ENCODE data around the gene VLDLR. TPM values are rescaled to one million over a fixed set of nuclear protein-coding genes. Genes with fewer than 3 reads are reported as not detected.

VLDLR gene
- total and polyA plus RNA-seq, 12 donors: 7.7 to 54.1 (median 32.7) TPM

DNA sequence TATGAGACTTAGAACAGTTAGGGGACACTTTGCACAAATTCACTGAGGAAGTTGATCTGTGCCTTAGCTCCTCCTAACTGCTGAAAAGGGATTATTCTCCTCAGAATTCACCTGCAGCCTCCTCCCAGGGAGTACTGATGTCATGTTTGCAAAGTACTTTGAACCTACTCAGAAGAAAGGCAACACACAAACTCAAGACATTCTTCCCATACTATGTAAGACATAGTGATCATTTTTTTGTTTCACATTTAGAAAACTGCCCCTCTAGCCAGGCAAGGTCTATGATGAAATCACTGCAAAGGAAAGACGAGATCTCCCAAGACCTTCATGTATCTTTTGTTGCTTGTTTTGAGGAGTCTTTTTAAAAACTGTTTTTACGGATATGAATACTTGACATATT is 10.6 kb upstream of the VLDLR start:
- Histone ChIP-seq H3K9me3 (replicated peaks in 1 of 3) (no peaks in the 10 kb centered on the region), H3K27me3 (no peaks in the 10 kb centered on the region), H3K36me3 (replicated peaks in 1 of 2) (no peaks in the 10 kb centered on the region), H3K4me1 (replicated peaks in 1 of 2) (no peaks in the 10 kb centered on the region), H3K4me3 (no peak overlapping the region), H3K27ac (no peak overlapping the region)
- no peak for DNase-seq
- WGBS, 4 donors: 85 to 91% (median 86%) methylated on average over 2 of the region's 2 CpGs
- intact Hi-C loops (cut with DNase I): loop anchor here in 1 of 2 donors (10.0 kb wide), 1 partner anchor 116 kb away; no protein-coding TSS in a partner anchor
- no peak for TF ChIP-seq POLR2A (IDR thresholded peaks at IDR 0.05)
- TF ChIP-seq CTCF (IDR thresholded peaks at IDR 0.05): no peak

DNA sequence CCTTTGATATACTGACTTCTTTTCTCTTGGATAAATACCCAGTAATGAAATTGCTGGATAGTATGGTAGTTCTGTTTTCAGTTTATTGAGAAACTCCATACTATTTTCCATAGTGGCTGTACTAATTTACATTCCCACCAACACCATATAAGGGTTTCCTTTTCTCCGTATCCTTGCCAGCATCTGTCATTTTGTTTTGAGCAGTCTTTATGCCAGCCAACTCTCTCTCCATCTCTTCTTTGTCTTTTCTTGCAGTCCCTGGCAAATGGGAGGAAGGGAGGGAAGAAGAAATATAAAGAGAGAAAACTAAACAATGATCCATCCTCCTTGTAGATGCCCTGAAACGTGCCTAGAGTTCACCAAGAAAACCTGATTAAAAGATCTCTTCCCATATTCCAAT is 9.6 kb upstream of the VLDLR start:
- no peak overlapping the region for H3K4me3 ChIP-seq
- 83 to 92% (median 89%) methylated on average over 2 of the region's 2 CpGs for WGBS, 4 donors
- no peaks in the 10 kb centered on the region for H3K36me3 ChIP-seq (replicated peaks in 1 of 2)
- H3K27ac ChIP-seq: no peak overlapping the region
- no peaks in the 10 kb centered on the region for H3K9me3 ChIP-seq (replicated peaks in 1 of 3)
- intact Hi-C loops (cut with DNase I): loop anchor here in 1 of 2 donors (10.0 kb wide), 1 partner anchor 117 kb away; no protein-coding TSS in a partner anchor
- H3K27me3 ChIP-seq: no peaks in the 10 kb centered on the region
- no peak for DNase-seq
- TF ChIP-seq CTCF (IDR thresholded peaks at IDR 0.05): no peak
- no peak for TF ChIP-seq POLR2A (IDR thresholded peaks at IDR 0.05)
- H3K4me1 ChIP-seq (replicated peaks in 1 of 2): no peaks in the 10 kb centered on the region

GRCh38 chr9:2613730-2614271 is 7.8 kb upstream of the VLDLR start:
- H3K4me3 ChIP-seq: no peak overlapping the region
- intact Hi-C loops (cut with DNase I): loop anchor here in 1 of 2 donors (10.0 kb wide), 1 partner anchor 119 kb away; no protein-coding TSS in a partner anchor
- 75 to 92% (median 88%) methylated on average over 3 of the region's 3 CpGs for WGBS, 4 donors
- H3K27ac ChIP-seq: no peak overlapping the region
- no peak for TF ChIP-seq CTCF (IDR thresholded peaks at IDR 0.05)
- no peaks in the 10 kb centered on the region for H3K4me1 ChIP-seq (replicated peaks in 1 of 2)
- H3K27me3 ChIP-seq: no peaks in the 10 kb centered on the region
- no peaks in the 10 kb centered on the region for H3K9me3 ChIP-seq (replicated peaks in 1 of 3)
- no peaks in the 10 kb centered on the region for H3K36me3 ChIP-seq (replicated peaks in 1 of 2)
- DNase-seq: no peak

DNA sequence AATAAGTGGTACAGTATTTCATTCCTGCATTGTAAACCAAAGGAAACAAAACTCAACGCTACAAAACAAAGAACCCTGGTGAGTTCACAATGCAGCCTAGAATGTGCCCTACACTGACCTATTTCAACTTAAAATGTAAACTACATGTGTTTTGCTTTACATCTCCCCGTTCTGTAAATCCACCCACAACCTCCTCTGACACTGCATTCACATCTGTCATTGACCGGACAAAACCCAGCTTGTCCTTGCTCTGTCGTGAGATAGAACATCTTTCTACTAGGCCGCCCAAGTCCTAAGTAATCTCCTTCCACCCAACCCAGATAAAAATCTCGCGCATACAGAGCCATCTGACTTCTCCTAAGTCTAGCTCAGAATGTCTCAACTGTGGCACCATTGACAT is 6.1 kb upstream of the VLDLR start:
- TF ChIP-seq CTCF (IDR thresholded peaks at IDR 0.05): no peak
- Histone ChIP-seq H3K4me3 (no peak overlapping the region), H3K36me3 (replicated peaks in 1 of 2) (no peaks in the 10 kb centered on the region), H3K9me3 (replicated peaks in 1 of 3) (no peaks in the 10 kb centered on the region), H3K27ac (no peak overlapping the region), H3K4me1 (replicated peaks in 1 of 2) (no peaks in the 10 kb centered on the region), H3K27me3 (no peaks in the 10 kb centered on the region)
- no peak for DNase-seq
- intact Hi-C loops (cut with DNase I): loop anchor here in 1 of 2 donors (10.0 kb wide), 1 partner anchor 121 kb away; no protein-coding TSS in a partner anchor
- 81 to 92% (median 84%) methylated on average over 7 of the region's 7 CpGs for WGBS, 4 donors
